HEK293T (cell line): ENCODE data around the gene CCDC167.

Source experiments
- CTCF ChIA-PET: fragments of 350-600 bp; formaldehyde crosslinking; extraction: SDS; loops from one replicate; lab custom pipeline; 2021; ENCODE audit warnings: antibody characterized with exemption, inconsistent platforms; lab: Yijun Ruan, JAX
- POLR2A ChIA-PET: fragments of 350-600 bp; formaldehyde crosslinking; extraction: SDS; loops from one replicate; lab custom pipeline; 2020; ENCODE audit warnings: antibody characterized with exemption, inconsistent platforms; lab: Yijun Ruan, JAX
- DNase-seq: peaks from one replicate; pipeline ENCODE4 v3.0.0; 2012; ENCODE audit warnings: mixed read lengths; ENCODE audit errors: extremely low spot score
- ARNT ChIP-seq: fragments of 450-650 bp; IDR thresholded peaks from 2 replicates; pipeline ENCODE4 v1.6.1; 2017; ENCODE audit warnings: mild to moderate bottlenecking
- BHLHE40 ChIP-seq: fragments of 450-650 bp; IDR thresholded peaks from 2 replicates; pipeline ENCODE4 v1.6.1; 2016; ENCODE audit warnings: mild to moderate bottlenecking, moderate library complexity, borderline replicate concordance
- CTBP1 ChIP-seq: fragments of 450-650 bp; IDR thresholded peaks from 2 replicates; pipeline ENCODE4 v1.6.1; 2016; ENCODE audit warnings: borderline replicate concordance
- ELF4 ChIP-seq: fragments of 450-650 bp; IDR thresholded peaks from 2 replicates; pipeline ENCODE4 v1.6.1; 2017; ENCODE audit warnings: antibody characterized with exemption
- FOXA1 ChIP-seq: fragments of 450-650 bp; IDR thresholded peaks from 2 replicates; pipeline ENCODE4 v1.6.1; 2016; ENCODE audit warnings: mild to moderate bottlenecking
- FOXK2 ChIP-seq: fragments of 450-650 bp; IDR thresholded peaks from 2 replicates; pipeline ENCODE4 v1.6.1; 2016; ENCODE audit warnings: mild to moderate bottlenecking
- FOXM1 ChIP-seq: fragments of 450-650 bp; IDR thresholded peaks from 2 replicates; pipeline ENCODE4 v1.6.1; 2017; ENCODE audit warnings: mild to moderate bottlenecking, borderline replicate concordance
- HDGF ChIP-seq: fragments of 450-650 bp; IDR thresholded peaks from 2 replicates; pipeline ENCODE4 v1.6.1; 2017; ENCODE audit warnings: antibody characterized with exemption, borderline replicate concordance
- L3MBTL2 ChIP-seq: fragments of 450-650 bp; conservative IDR thresholded peaks from 2 replicates; pipeline ENCODE4 v1.6.1; 2016; ENCODE audit warnings: mild to moderate bottlenecking
- LEF1 ChIP-seq: fragments of 450-650 bp; IDR thresholded peaks from 2 replicates; pipeline ENCODE4 v1.6.1; 2017; ENCODE audit warnings: mild to moderate bottlenecking, borderline replicate concordance
- NFRKB ChIP-seq: fragments of 450-650 bp; IDR thresholded peaks from 2 replicates; pipeline ENCODE4 v1.6.1; 2016; ENCODE audit warnings: mild to moderate bottlenecking, moderate library complexity
- PKNOX1 ChIP-seq: fragments of 450-650 bp; IDR thresholded peaks from 2 replicates; pipeline ENCODE4 v1.6.1; 2016
- SP1 ChIP-seq: fragments of 450-650 bp; IDR thresholded peaks from 2 replicates; pipeline ENCODE4 v1.6.1; 2017
- SUZ12 ChIP-seq: fragments of 450-650 bp; IDR thresholded peaks from 2 replicates; pipeline ENCODE4 v1.6.1; 2016; ENCODE audit warnings: mild to moderate bottlenecking
- TARDBP ChIP-seq: fragments of 450-650 bp; IDR thresholded peaks from 2 replicates; pipeline ENCODE4 v1.6.1; 2016
- ZNF384 ChIP-seq: fragments of 450-650 bp; IDR thresholded peaks from 2 replicates; pipeline ENCODE4 v1.6.1; 2016

CCDC167 gene

GRCh38 chr6:37520926-37521325 lies 21.2 kb upstream of the CCDC167 start:
- TF ChIP-seq HDGF, result no peak

GRCh38 chr6:37519461-37519860 lies 19.8 kb upstream of the CCDC167 start:
- no peak for TF ChIP-seq BHLHE40
- no peak for TF ChIP-seq SUZ12
- TF ChIP-seq TARDBP, result no peak
- no peak for TF ChIP-seq ELF4
- no peak for TF ChIP-seq PKNOX1
- no peak for TF ChIP-seq FOXM1
- TF ChIP-seq CTBP1, result no peak
- TF ChIP-seq ZNF384, result no peak
- POLR2A ChIA-PET, result no interaction called here
- no peak for DNase-seq
- CTCF ChIA-PET, result no interaction called here

More at GRCh38 chr6:37520926-37521325, 21.2 kb upstream of the CCDC167 start:
- CTCF ChIA-PET, result no interaction called here
- POLR2A ChIA-PET, result no interaction called here
- DNase-seq, result no peak

- ChIA-PET POLR2A (no interaction called here), CTCF (no interaction called here)
- no peak for DNase-seq
- TF ChIP-seq NFRKB (no peak), SP1 (no peak), SUZ12 (no peak), BHLHE40 (no peak), FOXM1 (no peak), HDGF (no peak), ELF4 (no peak)
These were observed 18.4 kb upstream of the CCDC167 start for GRCh38 chr6:37518116-37518515.

- no peak for TF ChIP-seq L3MBTL2
- TF ChIP-seq FOXM1, result no peak
- TF ChIP-seq ZNF384, result no peak
- TF ChIP-seq ARNT, result no peak
- TF ChIP-seq NFRKB, result no peak
- no peak for TF ChIP-seq PKNOX1
- no peak for TF ChIP-seq HDGF
- TF ChIP-seq SUZ12, result no peak
- TF ChIP-seq LEF1, result no peak
- TF ChIP-seq TARDBP, result no peak
- TF ChIP-seq BHLHE40, result no peak
- TF ChIP-seq CTBP1, result no peak
- TF ChIP-seq ELF4, result no peak
- no peak for TF ChIP-seq FOXA1
- TF ChIP-seq FOXK2, result no peak
- no peak for TF ChIP-seq SP1
- POLR2A ChIA-PET, result no interaction called here
- DNase-seq, result no peak
- CTCF ChIA-PET, result no interaction called here
These were observed 17.7 kb upstream of the CCDC167 start for GRCh38 chr6:37517411-37517812.

- ChIA-PET CTCF (no interaction called here), POLR2A (no interaction called here)
- no peak for DNase-seq
- TF ChIP-seq LEF1 (no peak), L3MBTL2 (no peak), HDGF (no peak), ELF4 (no peak), FOXA1 (no peak), ZNF384 (no peak), FOXK2 (no peak), BHLHE40 (no peak), TARDBP (no peak), NFRKB (no peak), ARNT (no peak), PKNOX1 (no peak), SP1 (no peak), FOXM1 (no peak), CTBP1 (no peak), SUZ12 (no peak)
These were observed 17.3 kb upstream of the CCDC167 start for GRCh38 chr6:37516920-37517405.

GRCh38 chr6:37516076-37516919 lies 16.6 kb upstream of the CCDC167 start:
- ChIA-PET CTCF (no interaction called here), POLR2A (no interaction called here)
- DNase-seq, result no peak

More at GRCh38 chr6:37516076-37516919, 16.6 kb upstream of the CCDC167 start:
- TF ChIP-seq BHLHE40 (no peak), CTBP1 (no peak), ELF4 (no peak), NFRKB (no peak), SP1 (no peak), L3MBTL2 (no peak), LEF1 (no peak), FOXA1 (no peak), SUZ12 (no peak), ARNT (no peak), FOXM1 (no peak), FOXK2 (no peak), TARDBP (no peak), HDGF (no peak), ZNF384 (no peak)
